HG02870 (cell line): Measurements from ENCODE around the gene FANCE.
"Not testable (repeated sequence)": the region's sequence is repeated elsewhere in the genome, so short reads cannot be mapped to it uniquely, and the experiment has no call there.

Source experiments
- ATAC-seq: cut with Tn5 transposase; IDR thresholded peaks from one replicate; pipeline ENCODE4 v1.9.1; 2021; ENCODE audit warnings: mild to moderate bottlenecking, moderate library complexity; ENCODE audit not compliant: unreplicated experiment

Gene FANCE

GRCh38 chr6:35496036-35496840 lies 44.1 kb downstream of the FANCE start:
- ATAC-seq: no peak

- ATAC-seq: no peak
Measured at GRCh38 chr6:35496841-35497570, 44.9 kb downstream of the FANCE start, which contains the start of gene TEAD3. Gene TEAD3, minus strand, starts transcription at chr6:35497079.

- ATAC-seq: no peak
Measured at GRCh38 chr6:35497571-35498421, 45.7 kb downstream of the FANCE start.

GRCh38 chr6:35498422-35499067 lies 46.4 kb downstream of the FANCE start:
- no peak for ATAC-seq

GRCh38 chr6:35499372-35499771 lies 47.2 kb downstream of the FANCE start:
- ATAC-seq: no peak

GRCh38 chr6:35500782-35501181 lies 48.6 kb downstream of the FANCE start:
- ATAC-seq: no peak

GRCh38 chr6:35501784-35502183 lies 49.6 kb downstream of the FANCE start:
- ATAC-seq: no peak

GRCh38 chr6:35503534-35503933 lies 51.4 kb downstream of the FANCE start:
- no peak for ATAC-seq

GRCh38 chr6:35505999-35506412 lies 53.9 kb downstream of the FANCE start:
- no peak for ATAC-seq

GRCh38 chr6:35506536-35506935 lies 54.4 kb downstream of the FANCE start:
- ATAC-seq: no peak

- no peak for ATAC-seq
Measured at GRCh38 chr6:35507221-35507620, 55.1 kb downstream of the FANCE start.

GRCh38 chr6:35508027-35508426 lies 55.9 kb downstream of the FANCE start:
- no peak for ATAC-seq

- no peak for ATAC-seq
Measured at GRCh38 chr6:35508542-35508941, 56.4 kb downstream of the FANCE start.

GRCh38 chr6:35510916-35511561 lies 58.9 kb downstream of the FANCE start:
- ATAC-seq: no peak

- no peak for ATAC-seq
Measured at GRCh38 chr6:35511562-35511941, 59.4 kb downstream of the FANCE start.

- no peak for ATAC-seq
Measured at GRCh38 chr6:35512006-35512405, 59.9 kb downstream of the FANCE start.

- no peak for ATAC-seq
Measured at GRCh38 chr6:35512740-35513139, 60.6 kb downstream of the FANCE start, which contains the start of gene TULP1. Gene TULP1, minus strand, starts transcription at chr6:35512896. Its CDS starts 38 bp downstream, at chr6:35512858.

- no peak for ATAC-seq
Measured at GRCh38 chr6:35514587-35514986, 62.4 kb downstream of the FANCE start.

GRCh38 chr6:35515939-35516338 lies 63.8 kb downstream of the FANCE start:
- ATAC-seq: not testable (repeated sequence)
